H9 (cell line): ENCODE measurements around the gene GLOD4. TPM values are rescaled to one million over a fixed set of nuclear protein-coding genes. Genes with fewer than 3 reads are reported as not detected.

ENCODE experiments used
- DNase-seq: peaks from one replicate; pipeline ENCODE4 v3.0.0-alpha.2; 2017
- H2AFZ ChIP-seq: one replicate; pipeline ENCODE4 v1.6.1; 2013; ENCODE audit warnings: mild to moderate bottlenecking, low read length, control low read depth, moderate library complexity
- H2AK5ac ChIP-seq: 2 replicates; pipeline ENCODE4 v1.6.1; 2013; ENCODE audit warnings: low read length, control low read depth, mixed read lengths; ENCODE audit not compliant: insufficient read length
- H2BK120ac ChIP-seq: one replicate; pipeline ENCODE4 v1.6.1; 2013; ENCODE audit warnings: low read depth, mild to moderate bottlenecking, low read length, control low read depth, inconsistent platforms; ENCODE audit not compliant: poor library complexity, severe bottlenecking
- H2BK12ac ChIP-seq: 2 replicates; pipeline ENCODE4 v1.6.1; 2013; ENCODE audit warnings: low read length, control low read depth, mixed read lengths, low read depth; ENCODE audit not compliant: insufficient read length
- H2BK15ac ChIP-seq: 2 replicates; pipeline ENCODE4 v1.6.1; 2013; ENCODE audit warnings: low read depth, low read length, control low read depth
- H2BK20ac ChIP-seq: one replicate; pipeline ENCODE4 v1.6.1; 2013; ENCODE audit warnings: low read depth, mild to moderate bottlenecking, low read length, control low read depth, inconsistent platforms; ENCODE audit not compliant: poor library complexity, severe bottlenecking
- H2BK5ac ChIP-seq: 2 replicates; pipeline ENCODE4 v1.6.1; 2013; ENCODE audit warnings: low read length, control low read depth, mixed read lengths; ENCODE audit not compliant: insufficient read length
- H3K14ac ChIP-seq: 2 replicates; pipeline ENCODE4 v1.6.1; 2013; ENCODE audit warnings: low read length, control low read depth; ENCODE audit not compliant: insufficient read depth
- H3K18ac ChIP-seq: 2 replicates; pipeline ENCODE4 v1.6.1; 2013; ENCODE audit warnings: low read depth, mild to moderate bottlenecking, mixed read lengths, low read length, control low read depth; ENCODE audit not compliant: insufficient read length
- H3K23ac ChIP-seq: 2 replicates; pipeline ENCODE4 v1.6.1; 2013; ENCODE audit warnings: low read length, control low read depth, mixed read lengths, low read depth; ENCODE audit not compliant: insufficient read length
- H3K23me2 ChIP-seq: 2 replicates; pipeline ENCODE4 v1.6.1; 2013; ENCODE audit warnings: low read depth, mild to moderate bottlenecking, mixed read lengths, low read length, control low read depth; ENCODE audit not compliant: insufficient read length, poor library complexity, severe bottlenecking
- H3K27ac ChIP-seq: 2 replicates; pipeline ENCODE4 v1.5.1; 2013; ENCODE audit warnings: low read length, control low read depth, mixed read lengths, low read depth; ENCODE audit not compliant: insufficient read length
- H3K27me3 ChIP-seq: 2 replicates; pipeline ENCODE4 v1.6.1; 2013; ENCODE audit warnings: low read length, control low read depth, inconsistent platforms; ENCODE audit not compliant: insufficient read depth
- H3K4ac ChIP-seq: 2 replicates; pipeline ENCODE4 v1.6.1; 2013; ENCODE audit warnings: low read depth, mild to moderate bottlenecking, control low read depth, inconsistent platforms, low read length, moderate library complexity
- H3K4me1 ChIP-seq: 2 replicates; pipeline ENCODE4 v1.6.1; 2013; ENCODE audit warnings: low read length, control low read depth, inconsistent platforms; ENCODE audit not compliant: insufficient read depth
- H3K4me2 ChIP-seq: 2 replicates; pipeline ENCODE4 v1.6.1; 2013; ENCODE audit warnings: low read length, control low read depth, mixed read lengths; ENCODE audit not compliant: insufficient read length, insufficient read depth
- H3K56ac ChIP-seq: 2 replicates; pipeline ENCODE4 v1.6.1; 2013; ENCODE audit warnings: low read depth, mild to moderate bottlenecking, mixed read lengths, low read length, control low read depth; ENCODE audit not compliant: insufficient read length
- H3K79me1 ChIP-seq: 2 replicates; pipeline ENCODE4 v1.6.1; 2013; ENCODE audit warnings: low read depth, mild to moderate bottlenecking, moderate library complexity, low read length, control low read depth, inconsistent platforms; ENCODE audit not compliant: insufficient read depth, poor library complexity, severe bottlenecking
- H3K79me2 ChIP-seq: 2 replicates; pipeline ENCODE4 v1.6.1; 2013; ENCODE audit warnings: low read length, control low read depth, inconsistent platforms; ENCODE audit not compliant: insufficient read depth
- H3K9ac ChIP-seq: 2 replicates; pipeline ENCODE4 v1.6.1; 2013; ENCODE audit warnings: low read length, control low read depth, mixed read lengths; ENCODE audit not compliant: insufficient read length; ENCODE audit errors: extremely low read depth
- H3K9me3 ChIP-seq: one replicate; pipeline ENCODE4 v1.6.1; 2013; ENCODE audit warnings: low read depth, low read length, inconsistent platforms; ENCODE audit not compliant: control insufficient read depth
- H3T11ph ChIP-seq: one replicate; pipeline ENCODE4 v1.6.1; 2013; ENCODE audit warnings: mild to moderate bottlenecking, low read length, control low read depth, inconsistent platforms
- H4K20me1 ChIP-seq: one replicate; pipeline ENCODE4 v1.6.1; 2013; ENCODE audit not compliant: control insufficient read depth, insufficient read length, insufficient read depth
- H4K5ac ChIP-seq: 2 replicates; pipeline ENCODE4 v1.6.1; 2013; ENCODE audit warnings: low read depth, mild to moderate bottlenecking, mixed read lengths, low read length, control low read depth; ENCODE audit not compliant: insufficient read length
- H4K8ac ChIP-seq: replicated peaks from 2 replicates; pipeline ENCODE4 v1.6.1; 2013; ENCODE audit warnings: low read length, control low read depth, mixed read lengths, low read depth; ENCODE audit not compliant: insufficient read length
- H4K91ac ChIP-seq: 2 replicates; pipeline ENCODE4 v1.6.1; 2013; ENCODE audit warnings: low read depth, mild to moderate bottlenecking, moderate library complexity, mixed read lengths, low read length, control low read depth; ENCODE audit not compliant: insufficient read length
- H3K27ac Mint-ChIP-seq, 3 experiments: 2 replicates in 2 of 3; 3 replicates in 1 of 3; pipeline ENCODE4 v1.8.0; 2020 to 2021; ENCODE audit warnings: mixed read lengths in 3 of 3, mild to moderate bottlenecking in 1 of 3, moderate library complexity in 1 of 3
- H3K27me3 Mint-ChIP-seq: 2 replicates; pipeline ENCODE4 v1.8.0; 2021; ENCODE audit warnings: low read depth, mild to moderate bottlenecking, moderate library complexity, mixed read lengths
- H3K36me3 Mint-ChIP-seq, 3 experiments: 2 replicates in 2 of 3; 3 replicates in 1 of 3; pipeline ENCODE4 v1.8.0; 2020 to 2021; ENCODE audit warnings: low read depth in 3 of 3, mixed read lengths in 3 of 3; ENCODE audit not compliant: insufficient read depth in 1 of 3
- H3K4me1 Mint-ChIP-seq, 2 experiments: 2 replicates each; pipeline ENCODE4 v1.8.0; 2020; ENCODE audit warnings: mixed read lengths in 2 of 2
- H3K4me3 Mint-ChIP-seq, 2 experiments: 2 replicates in 1 of 2; 3 replicates in 1 of 2; pipeline ENCODE4 v1.8.0; 2020 to 2021; ENCODE audit warnings: mild to moderate bottlenecking in 2 of 2, mixed read lengths in 2 of 2, moderate library complexity in 1 of 2
- H3K9me3 Mint-ChIP-seq, 2 experiments: 2 replicates in 1 of 2; 3 replicates in 1 of 2; pipeline ENCODE4 v1.8.0; 2020; ENCODE audit warnings: mild to moderate bottlenecking in 2 of 2, mixed read lengths in 2 of 2, moderate library complexity in 1 of 2
- CTCF ChIP-seq: fragments of 200-600 bp; sonication (generic); conservative IDR thresholded peaks from 3 replicates; pipeline ENCODE4 v1.8.0; 2021; ENCODE audit warnings: antibody characterized with exemption, mild to moderate bottlenecking
- WGBS: extraction: QIAGEN DNeasy Blood & Tissue Kit; methylation state at CpG from one replicate; pipeline ENCODE4 v1.1.7; 2013; ENCODE audit warnings: missing lambda C conversion rate, low lambda C conversion rate, mixed read lengths; ENCODE audit not compliant: insufficient read length; ENCODE audit errors: extremely low coverage; 5-methylcytosine and 5-hydroxymethylcytosine counted together
- total RNA-seq: library from RNA; stranded (reverse); gene quantifications from 2 replicates; pipeline ENCODE4 v1.2.1, GENCODE V29; 2021

The GLOD4 gene
- total RNA-seq, 1 experiment from 2014 or later, result 106 TPM

GRCh38 chr17:812638-813204 lies 30.6 kb upstream of the GLOD4 start:
- H3K14ac ChIP-seq, result no peak overlapping the region
- H3K79me2 ChIP-seq, result no peaks in the 10 kb centered on the region
- H3K4me1 Mint-ChIP-seq, result no peaks in the 10 kb centered on the region
- H3K27ac Mint-ChIP-seq, result peak overlapping the region; percentile 34 to 42 (median 37); a peak in 5 of 7 replicates
- no peak overlapping the region for H2AFZ ChIP-seq
- no peak for DNase-seq
- H3K27ac ChIP-seq, result no peak overlapping the region
- no peaks in the 10 kb centered on the region for H3K23me2 ChIP-seq
- H3K36me3 Mint-ChIP-seq, result peaks cover 37 to 68% (median 53%) of the 10 kb centered on the region in 3 experiments
- H3K9ac ChIP-seq, result no peak overlapping the region
- no peak overlapping the region for H3K18ac ChIP-seq
- 100% methylated on average over 2 of the region's 14 CpGs for WGBS
- H3K4me1 ChIP-seq, result no peaks in the 10 kb centered on the region
- no peak overlapping the region for H2BK20ac ChIP-seq
- H3K79me1 ChIP-seq, result no peaks in the 10 kb centered on the region
- no peak overlapping the region for H3K4ac ChIP-seq
- no peak overlapping the region for H2BK15ac ChIP-seq
- TF ChIP-seq CTCF, result no peak
- no peak overlapping the region for H2BK5ac ChIP-seq
- no peaks in the 10 kb centered on the region for H4K20me1 ChIP-seq
- H3K27me3 ChIP-seq, result no peaks in the 10 kb centered on the region
- no peak overlapping the region for H3T11ph ChIP-seq
- H3K9me3 ChIP-seq, result no peaks in the 10 kb centered on the region
- no peaks in the 10 kb centered on the region; the same call in 1 of the 2 replicates for H3K27me3 Mint-ChIP-seq
- no peak overlapping the region for H2AK5ac ChIP-seq
- H3K56ac ChIP-seq, result no peak overlapping the region
- peaks cover 2 to 3% of the 10 kb centered on the region in 2 experiments; a peak in 2 of 5 replicates for H3K9me3 Mint-ChIP-seq
- no peak overlapping the region for H3K4me2 ChIP-seq
- H4K91ac ChIP-seq, result no peak overlapping the region
- no peak overlapping the region for H3K23ac ChIP-seq
- H3K4me3 Mint-ChIP-seq, result no peak overlapping the region; a peak in 1 of 5 replicates
- no peak overlapping the region for H2BK120ac ChIP-seq
- H2BK12ac ChIP-seq, result no peak overlapping the region
- peak overlapping the region; percentile 28 for H4K8ac ChIP-seq
- peak overlapping the region; percentile 13 for H4K5ac ChIP-seq
